ENCODE data around the gene RSPRY1.

The RSPRY1 gene

GRCh38 chr16:57225978-57226377, 39.8 kb downstream of the RSPRY1 start:
- no peak for DNase-seq (ENCODE audit: low read depth)
- no peak overlapping the region for H3K4me3 ChIP-seq (ENCODE audit: low read length)
- TF ChIP-seq CTCF (conservative IDR thresholded peaks at IDR 0.05; ENCODE audit: low read depth, low read length): no peak

GRCh38 chr16:57226701-57227621, 40.8 kb downstream of the RSPRY1 start:
- no peak for TF ChIP-seq CTCF (conservative IDR thresholded peaks at IDR 0.05; ENCODE audit: low read depth, low read length)
- no peak for DNase-seq (ENCODE audit: low read depth)
- H3K4me3 ChIP-seq (ENCODE audit: low read length): no peak overlapping the region

GRCh38 chr16:57229079-57229478, 43.0 kb downstream of the RSPRY1 start:
- TF ChIP-seq CTCF (conservative IDR thresholded peaks at IDR 0.05; ENCODE audit: low read depth, low read length): no peak
- DNase-seq (ENCODE audit: low read depth): no peak
- no peak overlapping the region for H3K4me3 ChIP-seq (ENCODE audit: low read length)

GRCh38 chr16:57231821-57232350, 45.8 kb downstream of the RSPRY1 start:
- no peak overlapping the region for H3K4me3 ChIP-seq (ENCODE audit: low read length)
- no peak for DNase-seq (ENCODE audit: low read depth)
- no peak for TF ChIP-seq CTCF (conservative IDR thresholded peaks at IDR 0.05; ENCODE audit: low read depth, low read length)

GRCh38 chr16:57233944-57234706, 48.0 kb downstream of the RSPRY1 start:
- TF ChIP-seq CTCF (conservative IDR thresholded peaks at IDR 0.05; ENCODE audit: low read depth, low read length): no peak
- no peak for DNase-seq (ENCODE audit: low read depth)
- H3K4me3 ChIP-seq (ENCODE audit: low read length): no peak overlapping the region

GRCh38 chr16:57234707-57235092, 48.6 kb downstream of the RSPRY1 start:
- H3K4me3 ChIP-seq (ENCODE audit: low read length): no peak overlapping the region
- no peak for DNase-seq (ENCODE audit: low read depth)
- TF ChIP-seq CTCF (conservative IDR thresholded peaks at IDR 0.05; ENCODE audit: low read depth, low read length): no peak

Data from retinal pigment epithelial cell (primary cell).